Activated B cell treated with CpG ODN at 0.5 μM for 24 hours (primary cell): ENCODE measurements around the gene ITGAV. TPM values are rescaled to one million over a fixed set of nuclear protein-coding genes. Genes with fewer than 3 reads are reported as not detected.

Experiments
- ATAC-seq: fragments of 200-7000 bp; cut with Tn5 transposase; one replicate; pipeline ENCODE4 v1.10.0; 2021; ENCODE audit warnings: low read depth, mild to moderate bottlenecking, moderate library complexity
- CTCF ChIA-PET: fragments of 350-600 bp; sonication (Branson Sonifier 250); formaldehyde crosslinking; loops from one replicate; lab custom pipeline; 2021; ENCODE audit warnings: antibody characterized with exemption; lab: Charles Lee
- POLR2A ChIA-PET: fragments of 350-600 bp; sonication (Branson Sonifier 250); formaldehyde crosslinking; loops from one replicate; lab custom pipeline; 2021; ENCODE audit warnings: antibody characterized with exemption; lab: Charles Lee
- DNase-seq: peaks from one replicate; pipeline ENCODE4 v3.0.0; 2022
- H3K27ac Mint-ChIP-seq: one replicate; pipeline ENCODE4 v1.8.0; 2020; ENCODE audit warnings: mixed read lengths
- H3K27me3 Mint-ChIP-seq: one replicate; pipeline ENCODE4 v1.8.0; 2021; ENCODE audit warnings: mixed read lengths
- H3K36me3 Mint-ChIP-seq: one replicate; pipeline ENCODE4 v1.8.0; 2021; ENCODE audit warnings: low read depth, mixed read lengths
- H3K4me1 Mint-ChIP-seq: one replicate; pipeline ENCODE4 v1.8.0; 2021; ENCODE audit warnings: mixed read lengths
- H3K4me3 Mint-ChIP-seq: one replicate; pipeline ENCODE4 v1.8.0; 2020; ENCODE audit warnings: mild to moderate bottlenecking, mixed read lengths
- H3K9me3 Mint-ChIP-seq: one replicate; pipeline ENCODE4 v1.8.0; 2020; ENCODE audit warnings: mixed read lengths
- intact Hi-C: fragments of 100-400 bp; cut with micrococcal nuclease; formaldehyde crosslinking; loops from one replicate; pipeline ENCODE4 v1.15.1; 2024
- total RNA-seq: library from RNA; stranded (reverse); gene quantifications from 2 replicates; pipeline ENCODE4 v1.2.3, GENCODE V29; 2022
- TF ChIP-seq, protein P1 (sequence below): fragments of 200-600 bp; IDR thresholded peaks from one replicate; pipeline ENCODE4 v1.8.0; 2022; ENCODE audit warnings: antibody characterized with exemption, mild to moderate bottlenecking

The ITGAV gene
- 2.6 and 4.1 TPM in 2 replicates for total RNA-seq

- ChIA-PET POLR2A (interaction anchor here (0.8 to 2.1 kb wide), 3 partner anchors 18 to 1991 kb away, joined by 3 to 16 read pairs (median 3); partner anchors contain the start of genes ZC3H15 and ZNF804A), CTCF (interaction anchor here (1.2 kb wide), 1 partner anchor 85 kb away, joined by 4 read pairs; no protein-coding TSS in a partner anchor)
- H3K4me3 Mint-ChIP-seq: peak within 1 kb of the TSS; percentile 81
- ATAC-seq (peak; percentile 93), DNase-seq (peak; percentile 53)
- no peaks in the 10 kb centered on the region for H3K27me3 Mint-ChIP-seq
- H3K27ac Mint-ChIP-seq: peak within 1 kb of the TSS; percentile 73
- no peaks in the 10 kb centered on the region for H3K36me3 Mint-ChIP-seq
- TF ChIP-seq, protein P1, sequence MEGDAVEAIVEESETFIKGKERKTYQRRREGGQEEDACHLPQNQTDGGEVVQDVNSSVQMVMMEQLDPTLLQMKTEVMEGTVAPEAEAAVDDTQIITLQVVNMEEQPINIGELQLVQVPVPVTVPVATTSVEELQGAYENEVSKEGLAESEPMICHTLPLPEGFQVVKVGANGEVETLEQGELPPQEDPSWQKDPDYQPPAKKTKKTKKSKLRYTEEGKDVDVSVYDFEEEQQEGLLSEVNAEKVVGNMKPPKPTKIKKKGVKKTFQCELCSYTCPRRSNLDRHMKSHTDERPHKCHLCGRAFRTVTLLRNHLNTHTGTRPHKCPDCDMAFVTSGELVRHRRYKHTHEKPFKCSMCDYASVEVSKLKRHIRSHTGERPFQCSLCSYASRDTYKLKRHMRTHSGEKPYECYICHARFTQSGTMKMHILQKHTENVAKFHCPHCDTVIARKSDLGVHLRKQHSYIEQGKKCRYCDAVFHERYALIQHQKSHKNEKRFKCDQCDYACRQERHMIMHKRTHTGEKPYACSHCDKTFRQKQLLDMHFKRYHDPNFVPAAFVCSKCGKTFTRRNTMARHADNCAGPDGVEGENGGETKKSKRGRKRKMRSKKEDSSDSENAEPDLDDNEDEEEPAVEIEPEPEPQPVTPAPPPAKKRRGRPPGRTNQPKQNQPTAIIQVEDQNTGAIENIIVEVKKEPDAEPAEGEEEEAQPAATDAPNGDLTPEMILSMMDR: no peak
- no peaks in the 10 kb centered on the region for H3K9me3 Mint-ChIP-seq
- peaks cover 22% of the 10 kb centered on the region for H3K4me1 Mint-ChIP-seq
- intact Hi-C loops: loop anchor here (1.0 to 5.0 kb wide), 2 partner anchors 82 to 103 kb away; partner anchors contain the start of gene ZC3H15
These were observed at the start of gene ITGAV for GRCh38 chr2:186589612-186590349. TSS of gene ITGAV (plus strand) at chr2:186590056. CDS start at chr2:186590339, 283 bp downstream.

DNA sequence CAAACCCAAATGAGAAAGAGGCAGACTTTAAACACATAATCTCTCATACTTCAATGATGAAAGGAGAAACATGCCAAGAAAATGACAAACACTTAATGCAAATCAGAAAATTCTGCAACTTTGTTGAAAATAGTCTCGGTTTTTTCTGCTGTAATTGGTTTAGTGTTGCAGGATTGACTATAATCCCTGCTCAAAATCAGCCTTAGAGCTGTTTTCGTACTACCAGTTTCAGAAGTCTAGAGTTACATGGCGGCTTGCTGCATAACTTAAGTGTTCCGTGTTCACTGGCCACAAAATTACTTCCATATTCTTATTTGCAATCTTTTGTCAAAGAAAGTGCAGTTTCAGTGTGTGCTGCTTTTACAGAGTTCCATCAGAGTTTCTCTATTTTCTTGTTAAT lies 48.9 kb upstream of the ITGAV start:
- TF ChIP-seq, protein P1: no peak
- H3K36me3 Mint-ChIP-seq: no peaks in the 10 kb centered on the region
- DNase-seq (no peak), ATAC-seq (no peak)
- H3K27ac Mint-ChIP-seq: no peak overlapping the region
- no peaks in the 10 kb centered on the region for H3K9me3 Mint-ChIP-seq
- peaks cover 7% of the 10 kb centered on the region for H3K27me3 Mint-ChIP-seq
- POLR2A ChIA-PET: no interaction called here
- H3K4me1 Mint-ChIP-seq: no peaks in the 10 kb centered on the region
- CTCF ChIA-PET: no interaction called here
- intact Hi-C loops: no loop called here
- H3K4me3 Mint-ChIP-seq: no peak overlapping the region

- ChIA-PET POLR2A (no interaction called here), CTCF (no interaction called here)
- Mint-ChIP-seq H3K4me1 (no peaks in the 10 kb centered on the region), H3K27ac (no peak overlapping the region), H3K36me3 (no peaks in the 10 kb centered on the region), H3K9me3 (no peaks in the 10 kb centered on the region), H3K27me3 (peaks cover 4% of the 10 kb centered on the region), H3K4me3 (no peak overlapping the region)
- ATAC-seq: no peak
- TF ChIP-seq, protein P1: no peak
- intact Hi-C loops: no loop called here
- no peak for DNase-seq
These were observed 47.9 kb upstream of the ITGAV start for GRCh38 chr2:186542002-186542401.

GRCh38 chr2:186543561-186544131 lies 46.2 kb upstream of the ITGAV start:
- intact Hi-C loops: no loop called here
- POLR2A ChIA-PET: no interaction called here
- CTCF ChIA-PET: no interaction called here

GRCh38 chr2:186544255-186544675 lies 45.6 kb upstream of the ITGAV start:
- H3K27me3 Mint-ChIP-seq: peaks cover 4% of the 10 kb centered on the region
- TF ChIP-seq, protein P1: no peak
- ChIA-PET POLR2A (no interaction called here), CTCF (no interaction called here)
- H3K27ac Mint-ChIP-seq: no peak overlapping the region
- H3K9me3 Mint-ChIP-seq: no peaks in the 10 kb centered on the region
- H3K4me1 Mint-ChIP-seq: no peaks in the 10 kb centered on the region
- H3K4me3 Mint-ChIP-seq: no peak overlapping the region
- H3K36me3 Mint-ChIP-seq: no peaks in the 10 kb centered on the region
- DNase-seq (no peak), ATAC-seq (no peak)
- intact Hi-C loops: no loop called here

More at GRCh38 chr2:186543561-186544131, 46.2 kb upstream of the ITGAV start:
- H3K4me1 Mint-ChIP-seq: no peaks in the 10 kb centered on the region
- ATAC-seq (no peak), DNase-seq (no peak)
- no peak overlapping the region for H3K27ac Mint-ChIP-seq
- peaks cover 4% of the 10 kb centered on the region for H3K27me3 Mint-ChIP-seq
- H3K4me3 Mint-ChIP-seq: no peak overlapping the region
- no peaks in the 10 kb centered on the region for H3K36me3 Mint-ChIP-seq
- TF ChIP-seq, protein P1: no peak
- no peaks in the 10 kb centered on the region for H3K9me3 Mint-ChIP-seq
